A375 (cell line): Measurements from ENCODE around the gene LMOD2. TPM values are rescaled to one million over a fixed set of nuclear protein-coding genes. Genes with fewer than 3 reads are reported as not detected.

Source experiments
- total RNA-seq: library from RNA; depleted of rRNA; stranded (reverse); fragments of >200 nt; shearing (Covaris generic); gene quantifications from 2 replicates; pipeline ENCODE4 v1.2.3, GENCODE V29; 2014; rRNA removed

The LMOD2 gene
- total RNA-seq, result not detected in 2 replicates

GRCh38 chr7:123655614-123656013, at the start of gene LMOD2:
Gene LMOD2, plus strand, starts transcription at chr7:123655866. Its CDS starts 98 bp downstream, at chr7:123655964.

Other genes with a start within 250 kb of the LMOD2 start
- gene IQUB, start 121.3 kb upstream of the LMOD2 start, total RNA-seq, result not detected in 2 replicates
- 40.4 and 48.7 TPM in 2 replicates for gene NDUFA5, start 98.0 kb upstream of the LMOD2 start, total RNA-seq
- not detected in 2 replicates for gene ASB15, start 54.0 kb upstream of the LMOD2 start, total RNA-seq
- gene WASL, start 93.1 kb downstream of the LMOD2 start, total RNA-seq, result 8.8 and 9.8 TPM in 2 replicates
- gene HYAL4, start 189.3 kb downstream of the LMOD2 start, total RNA-seq, result 0.05 and 0.23 TPM in 2 replicates